HG02840 (cell line): ENCODE data around the gene ADRA2C.

Experiments
- ATAC-seq: cut with Tn5 transposase; IDR thresholded peaks from one replicate; pipeline ENCODE4 v1.9.1; 2021; ENCODE audit warnings: mild to moderate bottlenecking, moderate library complexity, moderate number of reproducible peaks; ENCODE audit not compliant: unreplicated experiment, low FRiP score

The ADRA2C gene

DNA sequence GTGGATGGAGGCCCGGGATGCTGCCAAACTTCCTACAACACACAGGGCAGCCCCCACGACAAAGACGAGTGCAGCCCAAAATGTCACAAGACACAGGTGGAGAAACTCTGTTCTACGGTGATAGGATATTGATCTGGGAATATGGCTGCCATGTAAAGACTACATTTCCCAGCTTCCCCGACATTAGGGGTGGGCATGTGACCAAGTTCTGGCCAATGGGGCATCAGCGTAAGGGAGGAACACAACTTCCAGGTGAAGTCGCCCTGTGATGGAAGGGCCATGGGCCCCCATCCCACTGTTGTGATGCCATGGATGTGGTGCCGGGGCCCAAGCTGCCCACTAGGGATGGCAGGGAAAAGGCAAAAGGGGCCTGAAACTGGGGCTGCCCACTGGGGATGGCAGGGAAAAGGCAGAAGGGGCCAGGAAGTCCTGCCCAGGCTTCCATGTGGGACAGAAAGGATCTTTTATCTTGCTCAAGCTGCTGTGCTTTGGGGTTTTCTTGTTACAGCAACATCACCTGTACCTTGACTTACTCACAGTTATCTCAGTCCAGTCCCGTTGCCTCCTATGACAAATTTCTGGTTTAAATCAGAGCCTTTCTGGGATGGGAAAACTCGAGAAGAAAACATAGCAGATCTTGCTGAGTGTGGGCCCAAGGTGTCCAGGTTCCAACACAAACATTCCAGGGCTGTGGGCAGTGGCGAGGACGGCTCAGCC lies 9.7 kb upstream of the ADRA2C start:
- no peak for ATAC-seq

GRCh38 chr4:3759236-3759635 lies 6.9 kb upstream of the ADRA2C start:
- no peak for ATAC-seq

- ATAC-seq, result no peak
Observed at GRCh38 chr4:3760346-3760745, 5.8 kb upstream of the ADRA2C start.

DNA sequence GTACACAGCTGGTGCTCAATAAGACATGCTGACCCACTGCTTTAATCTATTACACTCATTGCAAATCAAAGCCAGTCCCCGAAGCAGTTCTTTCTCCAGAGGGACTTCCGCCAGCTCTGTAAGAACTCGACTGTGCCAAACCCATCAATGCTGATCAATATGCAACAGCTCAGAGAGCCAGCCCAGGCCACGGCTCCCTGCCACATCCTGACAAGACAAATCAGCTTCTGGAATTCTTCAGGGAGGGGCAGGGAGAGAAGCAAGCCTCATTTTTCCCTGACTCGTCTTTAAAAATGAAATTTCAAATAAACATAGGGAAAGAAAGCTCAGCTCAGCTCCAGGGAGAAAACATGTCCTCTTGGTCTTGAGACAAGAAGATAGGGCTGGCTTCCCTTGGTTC lies 5.3 kb upstream of the ADRA2C start:
- no peak for ATAC-seq

- ATAC-seq, result no peak
Observed at GRCh38 chr4:3762264-3762663, 3.9 kb upstream of the ADRA2C start.

DNA sequence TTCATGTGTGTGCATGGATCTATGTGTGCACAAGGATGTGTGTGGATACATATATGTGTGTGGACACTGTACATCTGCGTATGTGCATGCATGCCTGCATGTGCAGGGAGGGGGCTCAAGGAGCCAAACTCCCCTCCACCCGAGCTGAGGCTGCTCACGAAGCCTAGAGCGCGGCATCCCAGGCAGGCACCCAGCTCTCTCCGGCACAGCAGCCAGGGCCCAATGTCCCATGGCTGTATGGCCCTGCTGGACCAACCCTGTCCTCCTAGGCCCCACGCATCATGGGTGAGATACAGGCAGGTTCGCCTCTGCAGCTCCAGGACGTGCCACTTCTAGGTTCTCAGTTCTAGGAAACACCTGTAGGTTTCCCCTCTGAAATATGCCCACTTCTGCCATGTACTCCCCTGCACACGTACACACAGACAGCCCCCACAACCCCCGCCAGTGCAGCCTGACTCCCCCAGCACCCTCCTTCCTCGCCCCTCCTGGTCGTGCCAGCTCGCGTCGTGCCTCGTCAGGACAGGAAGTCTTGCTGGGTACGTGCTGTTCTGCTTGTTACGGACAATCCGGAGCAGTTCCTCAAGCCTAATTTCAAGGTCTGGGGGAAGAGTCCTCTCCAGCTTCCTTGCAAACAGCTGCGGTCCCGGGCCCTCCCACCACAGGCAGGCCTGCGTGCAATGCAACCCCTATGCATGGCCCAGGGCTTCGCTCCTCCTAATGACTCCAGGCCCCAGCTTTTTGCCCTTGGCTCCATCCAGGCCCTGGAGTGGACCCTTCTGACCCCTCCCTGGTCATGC lies 3.2 kb upstream of the ADRA2C start:
- ATAC-seq, result no peak

DNA sequence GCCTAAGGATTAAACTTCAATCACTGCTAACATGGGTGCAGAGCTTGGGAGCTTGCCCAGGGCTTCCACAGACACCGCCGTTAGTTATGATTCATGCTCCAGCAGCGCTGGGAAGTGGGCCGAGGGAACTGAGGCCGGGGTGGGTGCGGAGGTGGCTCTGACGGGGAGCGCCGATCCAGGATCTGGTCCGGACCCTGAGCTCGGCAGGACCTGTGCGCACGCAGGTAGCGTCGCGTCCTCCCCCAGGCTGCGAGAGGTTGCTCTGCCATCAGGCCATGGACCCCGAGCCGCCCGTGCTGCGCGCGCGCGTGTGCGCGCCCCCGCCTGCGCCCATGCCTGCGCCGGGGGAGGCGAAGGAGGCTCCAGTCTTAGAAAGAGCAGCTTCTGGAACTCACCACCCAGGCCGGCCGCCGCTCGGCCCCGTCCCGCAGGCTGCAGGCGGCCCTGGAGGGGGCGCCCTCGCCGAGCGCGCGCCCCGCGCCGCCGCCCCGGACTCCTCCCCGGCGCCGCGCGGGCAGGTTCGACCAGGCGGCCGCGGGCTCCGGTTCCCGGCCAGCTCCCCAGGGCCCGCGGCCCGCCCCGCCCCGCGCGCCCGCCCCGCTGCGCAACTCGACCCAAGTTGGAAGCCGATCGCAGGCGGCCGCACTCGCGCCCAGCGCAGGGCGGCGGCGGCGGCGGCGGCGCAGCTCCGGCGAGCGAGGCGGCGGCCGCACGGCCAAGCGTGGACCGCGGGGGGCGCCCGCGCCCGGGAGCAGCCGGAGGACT lies 732 bp upstream of the ADRA2C start:
- no peak for ATAC-seq

GRCh38 chr4:3766785-3767569 lies 792 bp downstream of the ADRA2C start:
- ATAC-seq, result no peak

DNA sequence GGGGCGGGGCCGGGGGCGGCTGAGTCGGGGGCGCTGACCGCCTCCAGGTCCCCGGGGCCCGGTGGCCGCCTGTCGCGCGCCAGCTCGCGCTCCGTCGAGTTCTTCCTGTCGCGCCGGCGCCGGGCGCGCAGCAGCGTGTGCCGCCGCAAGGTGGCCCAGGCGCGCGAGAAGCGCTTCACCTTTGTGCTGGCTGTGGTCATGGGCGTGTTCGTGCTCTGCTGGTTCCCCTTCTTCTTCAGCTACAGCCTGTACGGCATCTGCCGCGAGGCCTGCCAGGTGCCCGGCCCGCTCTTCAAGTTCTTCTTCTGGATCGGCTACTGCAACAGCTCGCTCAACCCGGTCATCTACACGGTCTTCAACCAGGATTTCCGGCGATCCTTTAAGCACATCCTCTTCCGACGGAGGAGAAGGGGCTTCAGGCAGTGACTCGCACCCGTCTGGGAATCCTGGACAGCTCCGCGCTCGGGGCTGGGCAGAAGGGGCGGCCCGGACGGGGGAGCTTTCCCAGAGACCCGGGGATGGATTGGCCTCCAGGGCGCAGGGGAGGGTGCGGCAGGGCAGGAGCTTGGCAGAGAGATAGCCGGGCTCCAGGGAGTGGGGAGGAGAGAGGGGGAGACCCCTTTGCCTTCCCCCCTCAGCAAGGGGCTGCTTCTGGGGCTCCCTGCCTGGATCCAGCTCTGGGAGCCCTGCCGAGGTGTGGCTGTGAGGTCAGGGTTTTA lies 1.5 kb downstream of the ADRA2C start:
- no peak for ATAC-seq

DNA sequence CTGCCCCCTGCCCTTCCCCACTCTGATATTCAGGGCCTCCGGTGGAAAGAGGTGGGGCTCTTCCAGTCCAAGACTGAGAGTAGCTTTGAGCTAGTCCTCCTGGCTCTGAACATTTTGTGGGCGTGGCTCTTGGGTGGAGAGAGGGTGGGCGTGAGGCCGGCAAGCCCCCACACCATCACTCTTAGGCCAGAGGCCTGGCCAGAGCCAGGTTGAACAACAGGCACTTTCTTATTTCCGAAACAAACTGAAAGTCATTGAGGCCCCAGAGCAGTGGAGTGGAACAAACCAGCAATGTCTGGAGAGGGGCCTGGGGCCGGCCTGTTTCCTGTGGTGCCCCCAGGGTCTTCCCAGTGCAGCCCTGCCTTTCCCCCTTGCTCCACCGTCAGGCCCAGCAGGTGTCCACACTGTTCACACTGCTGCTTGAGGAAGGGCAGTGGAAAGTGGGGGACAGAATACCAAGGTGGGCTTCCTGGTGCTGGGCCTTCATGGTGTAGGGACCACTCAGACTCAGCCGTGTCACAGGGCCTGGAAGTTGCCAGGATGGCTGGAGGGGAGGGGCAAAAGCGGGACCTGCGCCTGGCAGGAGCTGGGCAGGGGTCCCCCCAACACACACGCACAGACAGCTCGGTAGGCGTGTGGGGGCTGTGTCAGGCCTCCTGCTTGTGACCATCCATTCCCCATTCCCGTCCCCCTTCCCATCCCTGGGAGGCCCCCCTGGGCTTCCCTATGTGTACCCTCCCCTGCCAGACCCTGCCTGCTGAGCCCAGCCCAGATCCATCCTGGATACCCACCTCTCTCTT lies 2.9 kb downstream of the ADRA2C start:
- no peak for ATAC-seq

- no peak for ATAC-seq
Observed at GRCh38 chr4:3769642-3770184, 3.5 kb downstream of the ADRA2C start.

DNA sequence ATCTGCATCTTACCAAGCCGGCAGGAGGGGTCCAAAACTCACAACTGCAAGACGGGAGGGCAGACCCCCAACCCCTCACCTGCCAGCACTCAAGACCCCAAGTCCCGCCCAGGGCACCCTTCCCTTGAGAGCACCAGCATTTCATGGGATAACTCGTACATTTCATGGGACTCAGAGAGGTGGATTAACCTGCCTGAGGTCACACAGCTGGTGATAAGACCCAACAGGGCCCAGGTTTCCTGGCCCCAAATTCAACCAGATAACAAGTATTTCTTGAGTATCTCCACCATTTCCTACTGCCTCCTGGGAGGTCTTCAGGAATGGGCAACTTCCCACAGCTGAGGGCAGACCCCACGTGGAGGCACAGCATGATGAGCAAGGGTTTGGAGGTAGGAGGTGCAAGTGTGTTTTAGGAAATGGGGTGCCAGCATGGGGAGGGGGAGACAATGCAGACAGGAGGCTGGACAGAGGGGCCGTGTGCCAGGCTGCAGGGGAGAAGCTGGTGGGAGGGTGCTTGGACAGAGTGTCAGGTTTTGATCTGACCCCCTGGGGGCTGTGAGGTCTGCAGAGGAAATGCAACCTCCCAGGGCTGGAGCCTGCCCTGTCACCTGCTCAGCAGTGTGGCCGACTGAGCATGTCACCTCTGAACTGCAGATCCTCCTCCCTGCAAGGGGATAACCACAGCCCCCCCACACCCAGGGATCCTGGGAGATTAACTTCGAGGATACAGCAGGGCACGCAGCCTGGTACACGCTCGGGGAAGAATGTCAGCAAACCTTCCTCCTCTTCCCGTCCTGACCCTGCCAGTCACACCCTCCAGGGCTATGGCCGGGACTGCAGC lies 4.4 kb downstream of the ADRA2C start:
- no peak for ATAC-seq

GRCh38 chr4:3771164-3771809 lies 5.1 kb downstream of the ADRA2C start:
- ATAC-seq, result no peak

- no peak for ATAC-seq
Observed at GRCh38 chr4:3771939-3772495, 5.8 kb downstream of the ADRA2C start.

GRCh38 chr4:3772632-3773031 lies 6.4 kb downstream of the ADRA2C start:
- ATAC-seq, result no peak

DNA sequence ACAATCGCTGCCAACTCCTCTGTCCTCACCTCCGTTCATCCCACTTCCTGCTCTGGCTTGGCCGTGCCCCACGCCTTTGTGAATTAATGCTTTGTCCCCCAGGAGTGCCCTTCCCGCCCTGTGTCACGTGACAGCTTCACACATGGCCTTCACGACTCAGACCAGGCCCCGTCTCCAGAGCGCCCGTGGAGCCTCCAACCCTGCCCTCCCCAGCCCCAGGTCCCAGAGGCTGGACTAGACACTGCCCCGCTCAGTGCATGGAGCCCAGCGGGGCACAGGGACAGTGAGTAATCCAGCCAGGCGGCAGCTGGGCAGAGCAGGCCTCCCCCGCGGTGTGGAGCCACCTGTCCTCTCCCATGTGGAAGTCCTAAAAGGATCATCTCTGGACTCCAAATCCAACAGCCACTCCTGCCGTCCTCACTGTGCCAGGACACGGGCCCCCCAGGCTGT lies 7.4 kb downstream of the ADRA2C start:
- no peak for ATAC-seq

DNA sequence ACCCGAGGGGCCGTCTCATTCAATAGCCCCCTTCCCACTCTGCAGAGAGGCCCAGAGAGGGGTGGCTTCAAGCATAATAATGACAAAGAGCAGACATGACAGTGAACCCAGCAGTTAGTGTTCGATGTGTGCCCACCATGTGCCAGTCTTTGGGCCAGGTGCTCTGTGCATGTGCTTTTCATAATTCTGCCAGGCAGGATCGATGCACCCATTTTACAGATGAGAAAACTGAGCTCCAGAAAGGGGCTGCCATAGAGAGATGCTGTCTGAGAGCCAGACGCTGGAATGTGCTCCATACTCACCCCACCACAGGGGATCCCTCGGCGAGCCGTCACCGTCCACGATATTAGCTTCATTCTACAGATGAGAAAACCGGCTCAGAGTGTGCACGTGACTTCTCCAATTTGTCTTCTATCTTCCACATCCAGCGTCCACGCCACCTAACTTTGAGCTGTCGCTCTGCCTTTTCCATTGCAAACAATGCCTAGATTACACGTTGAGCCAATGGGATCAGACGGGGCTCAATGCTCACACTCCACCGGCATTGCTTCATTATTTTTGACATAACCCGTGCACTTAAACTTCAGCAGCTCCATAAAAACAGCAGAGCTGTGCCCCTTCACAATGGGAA lies 8.2 kb downstream of the ADRA2C start:
- ATAC-seq, result no peak
